ENCODE results near the gene SCN2B.

SCN2B gene

DNA sequence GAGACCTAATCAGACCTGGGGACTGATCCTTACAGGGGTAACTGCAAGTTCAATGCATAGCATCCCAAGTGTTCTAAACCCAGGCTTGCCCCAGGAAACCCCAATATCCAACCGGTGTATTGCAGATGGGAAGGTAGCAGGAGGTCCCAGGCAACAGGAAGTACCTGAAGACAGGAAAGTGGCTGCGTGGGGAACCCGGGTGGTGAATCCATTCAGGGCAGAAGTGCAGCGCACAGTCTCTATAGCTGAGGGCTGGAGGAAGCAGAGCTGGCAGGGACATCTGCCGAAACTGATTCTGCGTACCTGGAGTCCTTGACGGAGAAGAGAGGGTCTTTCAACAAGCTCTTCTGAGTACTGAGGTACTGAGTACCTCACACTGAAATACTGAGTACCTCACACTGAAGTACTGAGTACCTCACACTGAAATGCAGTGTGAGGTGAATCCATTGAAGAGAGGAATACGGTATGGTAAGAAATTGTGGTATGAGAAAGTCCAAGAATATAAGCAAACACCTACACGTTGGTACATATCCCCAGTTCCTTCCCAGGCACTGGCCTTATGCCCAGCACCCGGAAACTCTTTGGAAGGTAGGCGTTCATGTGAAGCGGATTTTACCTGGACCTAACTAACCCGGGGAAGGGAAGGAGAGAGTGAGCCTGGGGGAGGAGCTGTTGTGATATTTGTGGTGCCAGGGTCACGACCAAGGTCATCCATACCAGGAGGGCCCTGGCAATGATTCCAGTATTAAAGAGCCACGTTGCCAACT, 43.9 kb downstream of the SCN2B start:
- no peak for DNase-seq (ENCODE audit: low read depth)

DNA sequence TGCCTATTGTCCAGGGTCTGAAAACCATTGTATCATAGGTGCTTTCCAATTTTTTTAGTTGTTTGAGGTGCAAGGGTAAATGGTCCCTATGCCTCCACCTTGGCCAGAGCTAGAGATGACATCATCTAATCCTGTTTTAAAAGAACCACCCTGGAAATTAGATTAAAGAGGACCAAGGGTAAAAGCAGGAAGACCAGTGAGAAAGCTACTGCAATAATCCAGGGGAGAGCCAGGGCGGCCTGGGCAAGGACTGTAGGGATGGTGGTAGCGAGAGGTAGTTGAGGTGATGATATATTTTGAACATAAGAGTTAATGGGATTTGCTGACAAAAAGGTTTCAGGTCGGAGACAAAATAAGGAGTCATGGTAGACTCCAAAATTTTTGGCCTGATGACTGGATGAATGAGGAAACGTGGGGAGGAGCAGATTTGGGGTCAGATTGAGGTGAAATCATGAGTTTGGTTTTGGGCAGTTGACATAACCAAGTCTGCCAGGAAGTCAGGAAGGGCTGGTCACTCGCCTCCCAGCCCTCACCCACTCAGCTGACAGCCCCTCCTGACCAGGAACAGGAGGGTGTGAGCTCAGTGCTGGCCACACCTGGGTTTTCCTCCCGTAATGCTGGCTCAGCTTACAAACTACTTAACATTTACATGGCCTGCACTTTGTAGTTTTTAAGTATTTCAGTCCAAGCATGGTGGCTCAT, 46.8 kb downstream of the SCN2B start:
- no peak for DNase-seq (ENCODE audit: low read depth)

DNA sequence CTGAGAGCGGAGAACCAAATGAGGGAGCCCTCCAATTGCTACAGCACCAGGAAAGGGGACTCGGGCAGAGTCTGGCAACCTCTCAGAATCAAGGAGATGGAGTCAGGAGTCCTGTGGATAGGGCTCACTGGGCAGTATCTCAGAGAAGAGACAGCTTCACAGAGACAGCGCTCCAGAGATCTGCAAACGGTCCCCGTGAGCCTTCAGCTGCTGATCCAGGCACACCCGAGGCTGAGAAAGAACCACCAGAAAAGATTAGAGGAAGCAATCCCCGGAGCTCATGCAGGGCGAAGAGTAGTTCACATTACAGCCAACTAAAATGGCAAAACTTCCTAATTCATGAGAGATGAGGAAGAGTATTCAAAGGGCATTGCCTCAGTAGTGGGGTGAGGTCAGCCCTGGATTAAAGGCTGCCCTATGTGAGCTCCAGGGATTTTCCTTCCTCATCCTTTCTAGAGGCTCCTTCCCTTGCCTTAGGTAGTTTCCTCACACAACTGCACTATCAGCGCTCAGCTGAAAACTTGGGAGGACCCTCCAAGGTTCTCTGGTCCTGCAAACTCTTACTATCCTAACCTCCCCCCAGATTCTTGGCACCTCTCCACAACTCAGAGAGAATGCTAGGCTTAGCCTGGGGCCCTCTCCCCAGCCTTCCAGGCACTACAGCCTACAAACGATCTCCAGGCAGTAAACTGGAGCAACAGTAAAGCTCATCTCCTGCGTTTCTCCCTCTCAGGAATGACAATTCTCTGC, 47.5 kb downstream of the SCN2B start:
- DNase-seq (ENCODE audit: low read depth), result no peak

DNA sequence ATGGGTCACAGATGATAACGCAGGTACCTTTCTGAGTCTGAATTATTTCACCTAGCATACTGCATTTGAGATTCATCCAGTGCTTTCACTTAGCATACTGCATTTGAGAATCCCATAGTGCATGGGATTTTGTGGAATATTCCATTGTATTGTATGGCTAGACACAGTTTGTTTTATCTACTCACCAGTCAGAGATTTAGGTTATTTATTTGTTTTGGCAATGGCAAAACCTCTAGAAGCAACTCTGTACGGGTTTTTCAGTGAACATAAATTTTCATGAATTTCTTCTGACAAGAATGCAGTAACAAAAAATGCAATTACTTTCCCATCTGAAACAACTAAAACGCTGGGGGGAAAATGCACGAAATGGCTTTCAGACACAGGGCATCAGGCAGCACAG, 48.1 kb downstream of the SCN2B start:
- DNase-seq (ENCODE audit: low read depth), result no peak

DNA sequence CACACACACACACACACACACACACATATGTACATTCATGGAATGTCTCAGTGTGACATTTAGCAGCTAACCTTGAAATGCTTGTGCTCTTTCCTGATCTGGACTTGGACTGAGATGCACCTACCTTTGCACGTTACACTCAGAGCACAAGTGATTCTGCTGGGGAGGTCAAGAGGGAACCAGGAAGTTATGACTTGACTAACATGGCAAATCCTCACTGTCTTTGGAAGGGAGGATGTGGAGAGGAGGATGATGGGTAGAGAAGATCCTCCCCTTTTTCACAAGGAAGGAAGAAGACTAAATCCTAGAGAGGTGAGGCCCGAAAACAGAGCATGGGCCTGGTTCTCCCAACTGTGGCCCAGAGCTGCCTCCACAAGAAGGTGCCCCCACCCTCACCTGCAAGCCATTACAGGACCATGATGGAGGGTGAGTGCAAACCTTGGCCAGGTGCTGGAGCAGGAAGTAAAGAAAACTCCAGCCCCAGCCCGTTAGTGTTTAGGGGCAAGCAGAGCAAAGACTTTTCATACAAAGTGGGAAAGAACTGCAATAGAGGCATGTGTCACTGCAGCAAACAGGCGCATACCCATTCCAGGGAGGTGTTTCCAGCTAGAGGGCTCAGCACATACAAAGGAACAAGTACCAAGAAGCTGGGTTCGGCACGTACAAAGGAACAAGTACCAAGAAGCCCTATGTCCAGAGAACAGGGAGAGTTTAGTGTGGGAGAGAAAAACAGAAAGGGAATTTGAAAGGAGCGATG, 50.2 kb downstream of the SCN2B start:
- DNase-seq (ENCODE audit: low read depth), result no peak

DNA sequence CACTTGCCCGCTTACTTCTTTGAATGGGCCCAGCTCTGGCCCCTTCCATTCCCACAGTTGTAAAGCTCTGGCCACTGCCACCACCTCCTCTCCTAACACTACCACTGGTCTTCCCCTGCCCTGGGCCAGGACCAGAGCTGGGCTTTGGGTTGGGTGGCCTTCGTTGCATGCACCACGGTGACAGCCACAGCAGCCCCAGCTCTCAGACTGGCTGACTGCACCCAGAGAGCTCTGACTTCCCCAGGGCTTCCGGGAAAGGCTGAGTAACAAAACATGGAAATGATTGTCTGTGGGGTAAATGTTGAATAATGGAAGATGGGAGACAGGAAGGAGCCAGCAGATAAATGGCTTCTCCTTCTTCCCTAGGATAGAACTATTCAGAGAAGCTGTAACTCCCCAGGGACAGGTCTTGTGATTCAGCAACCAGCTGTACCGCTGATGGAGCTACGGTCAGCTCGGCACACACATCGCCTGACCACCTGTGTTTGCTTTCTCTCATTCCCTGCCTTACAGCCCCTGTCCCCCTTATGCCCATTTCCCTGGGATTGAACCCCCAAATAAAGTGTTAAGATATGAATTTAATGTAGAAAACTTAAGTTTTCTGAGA, 51.4 kb downstream of the SCN2B start:
- no peak for DNase-seq (ENCODE audit: low read depth)

DNA sequence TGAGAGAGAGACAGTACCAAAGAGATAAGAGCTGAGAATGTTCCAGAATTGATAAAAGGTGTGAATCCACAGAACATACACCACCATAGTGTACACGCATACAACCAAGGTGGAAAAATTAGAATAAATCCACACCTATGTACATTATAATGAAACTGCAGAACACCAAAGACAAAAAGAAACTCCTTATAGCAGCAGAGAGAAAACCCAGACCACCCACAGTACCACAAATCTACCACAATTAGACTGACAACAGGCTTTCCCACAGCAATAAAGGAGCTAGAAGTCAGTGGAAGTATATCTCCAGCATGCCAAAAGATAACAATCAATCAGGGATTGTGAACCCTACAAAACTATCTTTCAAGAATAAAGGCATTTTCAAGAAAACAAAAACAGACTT, 55.6 kb downstream of the SCN2B start:
- no peak for DNase-seq (ENCODE audit: low read depth)

DNA sequence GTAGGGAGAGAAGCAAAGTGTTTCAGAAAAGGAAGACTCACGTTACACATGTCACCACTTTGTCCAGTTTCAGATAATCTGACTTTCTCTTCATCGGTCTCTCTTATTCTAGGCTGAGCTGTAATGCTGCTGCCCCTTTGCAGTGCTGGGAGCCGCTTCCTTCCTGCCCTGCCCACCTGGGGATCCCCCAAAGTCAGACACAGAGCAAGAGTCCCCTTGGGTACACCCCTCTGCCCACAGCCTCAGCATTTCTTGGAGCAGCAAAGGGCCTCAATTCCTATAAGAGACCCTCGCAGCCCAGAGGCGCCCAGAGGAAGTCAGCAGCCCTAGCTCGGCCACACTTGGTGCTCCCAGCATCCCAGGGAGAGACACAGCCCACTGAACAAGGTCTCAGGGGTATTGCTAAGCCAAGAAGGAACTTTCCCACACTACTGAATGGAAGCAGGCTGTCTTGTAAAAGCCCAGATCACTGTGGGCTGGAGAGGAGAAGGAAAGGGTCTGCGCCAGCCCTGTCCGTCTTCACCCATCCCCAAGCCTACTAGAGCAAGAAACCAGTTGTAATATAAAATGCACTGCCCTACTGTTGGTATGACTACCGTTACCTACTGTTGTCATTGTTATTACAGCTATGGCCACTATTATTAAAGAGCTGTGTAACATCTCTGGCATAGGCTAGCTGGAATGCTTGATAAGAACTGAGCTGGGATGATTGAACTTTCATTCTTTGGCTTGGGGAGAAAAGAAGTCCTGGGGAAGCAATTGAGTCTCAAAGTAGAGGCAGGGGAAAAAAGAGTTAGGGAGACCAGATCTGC, 58.4 kb downstream of the SCN2B start:
- no peak for DNase-seq (ENCODE audit: low read depth)

DNA sequence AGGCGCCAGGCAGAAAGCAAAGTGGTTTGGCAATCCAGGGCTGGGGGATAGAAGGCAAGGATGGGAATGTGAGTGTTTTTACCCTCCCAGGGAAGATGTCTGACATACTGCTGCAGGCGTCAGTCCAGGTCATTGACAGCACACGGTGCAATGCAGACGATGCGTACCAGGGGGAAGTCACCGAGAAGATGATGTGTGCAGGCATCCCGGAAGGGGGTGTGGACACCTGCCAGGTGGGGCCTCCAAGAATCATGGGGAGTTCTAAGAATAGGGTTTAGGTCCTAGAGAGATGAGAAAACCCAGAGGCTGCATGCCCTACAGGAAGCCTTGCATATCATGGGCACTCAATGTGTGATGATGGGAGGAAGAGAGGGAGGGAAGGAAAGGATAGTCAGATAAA, 61.4 kb downstream of the SCN2B start:
- no peak for DNase-seq (ENCODE audit: low read depth)

DNA sequence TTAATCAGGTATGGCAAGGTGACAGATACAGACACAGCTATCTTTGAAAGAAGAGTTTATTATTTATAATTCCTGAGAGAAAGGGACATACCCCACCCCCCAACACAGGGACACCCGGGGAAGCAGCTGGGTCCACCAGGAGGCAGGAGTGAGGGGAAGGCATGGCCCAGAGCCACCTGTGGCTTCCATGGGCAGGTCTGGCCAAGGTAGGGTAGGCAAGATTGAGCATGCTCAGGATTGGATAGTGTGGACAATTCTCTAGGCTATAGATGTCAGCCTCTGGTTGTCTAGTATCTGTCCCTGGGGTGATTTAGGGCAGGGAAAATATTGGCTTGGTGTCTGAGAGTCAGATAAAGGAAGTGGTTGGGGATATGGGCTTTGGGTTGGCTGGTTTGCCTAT, 62.2 kb downstream of the SCN2B start:
- DNase-seq (ENCODE audit: low read depth), result no peak

DNA sequence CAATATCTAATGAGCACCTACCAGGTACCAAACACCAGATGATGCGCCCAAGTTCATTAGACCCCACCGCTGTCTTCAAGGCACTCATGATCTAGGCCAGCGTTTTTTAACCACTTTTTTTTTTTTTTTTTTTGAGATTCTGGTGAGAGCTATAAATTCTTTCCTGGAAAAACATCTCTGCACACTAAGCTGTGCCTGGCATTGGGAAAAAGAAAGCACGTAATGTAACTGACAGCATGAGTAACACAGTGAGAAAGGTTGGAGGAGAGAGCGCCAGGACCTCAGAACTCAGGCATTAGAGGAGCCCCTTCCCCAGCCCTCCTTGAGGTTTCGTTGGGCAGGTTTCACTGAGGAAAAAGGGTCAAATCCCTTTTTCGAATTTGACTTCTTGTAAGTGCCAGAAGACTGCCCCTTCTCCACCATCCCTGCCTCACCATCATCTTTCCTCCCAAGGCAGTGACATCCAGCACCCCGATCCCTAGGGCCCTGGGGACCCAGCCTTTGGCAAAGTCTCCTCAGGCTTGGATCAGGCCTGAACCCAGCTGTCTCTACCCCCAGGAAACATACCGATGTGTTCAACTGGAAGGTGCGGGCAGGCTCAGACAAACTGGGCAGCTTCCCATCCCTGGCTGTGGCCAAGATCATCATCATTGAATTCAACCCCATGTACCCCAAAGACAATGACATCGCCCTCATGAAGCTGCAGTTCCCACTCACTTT, 63.6 kb downstream of the SCN2B start:
- DNase-seq (ENCODE audit: low read depth), result no peak
